HepG2 (cell line): Measurements from ENCODE around the gene CDCA5. TPM values are rescaled to one million over a fixed set of nuclear protein-coding genes. Genes with fewer than 3 reads are reported as not detected.

Source experiments
- ATAC-seq: fragments of 200-7000 bp; cut with Tn5 transposase; 3 replicates; pipeline ENCODE4 v1.9.1; 2020; ENCODE audit warnings: mild to moderate bottlenecking, moderate library complexity
- BruUV-seq: library from RNA; stranded (reverse); fragments of 400-500 nt; replicated peaks from 2 replicates; lab custom pipeline; 2021; lab: Mats Ljungman, UMichigan
- CTCF ChIA-PET: fragments of 300-600 bp; formaldehyde crosslinking; extraction: SDS; loops from one replicate; lab custom pipeline; 2021; ENCODE audit warnings: low total read pairs, inconsistent platforms, low intra/inter-chr PET ratio; lab: Yijun Ruan, JAX
- POLR2A ChIA-PET: fragments of 350-600 bp; sonication (Branson Sonifier 250); formaldehyde crosslinking; loops from one replicate; lab custom pipeline; 2020; ENCODE audit warnings: antibody characterized with exemption, inconsistent platforms; lab: Yijun Ruan, JAX
- DNase-seq: peaks from one replicate; pipeline ENCODE4 v3.0.0-alpha.2; 2015; ENCODE audit warnings: low spot score
- FAIRE-seq: peaks from 3 replicates; lab custom pipeline; 2011; peaks lifted over from hg19 to GRCh38; lab: Jason Lieb, UNC
- H2AFZ ChIP-seq: one replicate; pipeline ENCODE4 v1.6.1; 2011; ENCODE audit warnings: low read length, inconsistent platforms
- H3K27ac ChIP-seq: fragments of 300-600 bp; 3 replicates; pipeline ENCODE4 v1.8.0; 2011; ENCODE audit warnings: mixed run types, mild to moderate bottlenecking, mixed read lengths, low read length, inconsistent platforms; ENCODE audit not compliant: insufficient read depth; ENCODE audit errors: extremely low read length
- H3K27me3 ChIP-seq, 2 experiments: fragments of 200-600 bp in 1 of 2; 2 replicates in 1 of 2; 3 replicates in 1 of 2; pipeline versions ENCODE4 v1.6.0 to v1.8.0; 2011; ENCODE audit warnings: low read length in 2 of 2, mild to moderate bottlenecking in 2 of 2, moderate library complexity in 2 of 2, inconsistent platforms in 1 of 2; ENCODE audit not compliant: insufficient read depth in 2 of 2, control insufficient read depth in 1 of 2
- H3K36me3 ChIP-seq, 2 experiments: fragments of 200-600 bp in 1 of 2; replicated peaks in 1 of 2; 2 replicates in 1 of 2; 3 replicates in 1 of 2; pipeline versions ENCODE4 v1.5.1 to v1.8.0; 2011; ENCODE audit warnings: low read length in 2 of 2, inconsistent platforms in 1 of 2; ENCODE audit not compliant: insufficient read depth in 2 of 2, control insufficient read depth in 1 of 2
- H3K4me1 ChIP-seq: 2 replicates; pipeline ENCODE4 v1.5.1; 2012; ENCODE audit warnings: low read length, inconsistent platforms; ENCODE audit not compliant: insufficient read depth
- H3K4me2 ChIP-seq: 2 replicates; pipeline ENCODE4 v1.6.0; 2011; ENCODE audit warnings: low read depth, low read length, inconsistent platforms
- H3K4me3 ChIP-seq, 3 experiments: fragments of 200-600 bp in 1 of 3; sonication (generic), shearing (Covaris generic) in 1 of 3; replicated peaks in 1 of 3; 2 replicates each; pipeline ENCODE4 v1.5.1; 2011 to 2016; ENCODE audit warnings: low read length in 3 of 3, inconsistent platforms in 2 of 3, low read depth in 2 of 3, mild to moderate bottlenecking in 2 of 3, control low read depth in 1 of 3, mixed read lengths in 1 of 3; ENCODE audit not compliant: insufficient read depth in 1 of 3
- H3K79me2 ChIP-seq: one replicate; pipeline ENCODE4 v1.6.1; 2011; ENCODE audit warnings: low read length, inconsistent platforms; ENCODE audit not compliant: insufficient read depth
- H3K9ac ChIP-seq: 2 replicates; pipeline ENCODE4 v1.6.0; 2011; ENCODE audit warnings: mild to moderate bottlenecking, low read depth, low read length, inconsistent platforms; ENCODE audit not compliant: insufficient read depth
- H3K9me3 ChIP-seq: 2 replicates; pipeline ENCODE4 v1.5.1; 2012; ENCODE audit warnings: mild to moderate bottlenecking, low read length
- H4K20me1 ChIP-seq: 2 replicates; pipeline ENCODE4 v1.6.0; 2011; ENCODE audit warnings: inconsistent platforms, mild to moderate bottlenecking, low read length, moderate library complexity; ENCODE audit not compliant: insufficient read depth
- AGO2 ChIP-seq: fragments of 200-400 bp; formaldehyde crosslinking; optimal IDR thresholded peaks from 2 replicates; pipeline ENCODE3; 2017; ENCODE audit warnings: mild to moderate bottlenecking, low read depth, low read length, moderate library complexity
- CHD2 ChIP-seq: IDR thresholded peaks from 2 replicates; pipeline ENCODE4 v1.6.1; 2011; ENCODE audit warnings: low read depth, low read length, improper control_type of control experiment
- HINFP ChIP-seq: sonication (generic); formaldehyde crosslinking; IDR thresholded peaks from 2 replicates; pipeline ENCODE4 v1.4.0; 2020; ENCODE audit warnings: low read depth, mild to moderate bottlenecking, missing genetic modification reagents
- MED8 ChIP-seq: sonication (generic); formaldehyde crosslinking; IDR thresholded peaks from 2 replicates; pipeline ENCODE4 v1.8.1; 2023; ENCODE audit warnings: mild to moderate bottlenecking, missing genetic modification reagents; ENCODE audit not compliant: insufficient replicate concordance
- RBFOX2 ChIP-seq: fragments of 200-400 bp; formaldehyde crosslinking; IDR thresholded peaks from 2 replicates; pipeline ENCODE4 v1.6.1; 2017; ENCODE audit warnings: low read depth, mild to moderate bottlenecking, low read length
- SOX6 ChIP-seq, 2 experiments: fragments of 450-650 bp in 1 of 2; sonication (generic) in 1 of 2; formaldehyde crosslinking in 1 of 2; IDR thresholded peaks; 2 replicates each; pipeline versions ENCODE4 v1.4.0 to v1.6.1; 2017 to 2020; ENCODE audit warnings: antibody characterized with exemption in 1 of 2, mild to moderate bottlenecking in 1 of 2, missing genetic modification reagents in 1 of 2
- ZKSCAN5 ChIP-seq: sonication (generic); formaldehyde crosslinking; IDR thresholded peaks from 2 replicates; pipeline ENCODE4 v1.5.1; 2020; ENCODE audit warnings: mild to moderate bottlenecking, missing genetic modification reagents
- ZNF569 ChIP-seq: sonication (generic); formaldehyde crosslinking; IDR thresholded peaks from 2 replicates; pipeline ENCODE4 v1.5.0; 2020; ENCODE audit warnings: mild to moderate bottlenecking, missing genetic modification reagents, moderate library complexity, borderline replicate concordance
- whole genome bisulfite sequencing: methylation state at CpG from one replicate; pipeline ENCODE4 v1.1.6; 2017; ENCODE audit warnings: low lambda C conversion rate; 5-methylcytosine and 5-hydroxymethylcytosine counted together
- in situ Hi-C: cut with HindIII; loops from 2 replicates; pipeline ENCODE4 v1.10.0; 2017; ENCODE audit warnings: low pct_unique_long_range_greater_than_20kb; ENCODE audit not compliant: extremely low pct_ligation_motif_present
- intact Hi-C: fragments of 100-400 bp; cut with micrococcal nuclease; formaldehyde crosslinking; loops from one replicate; pipeline ENCODE4 v1.10.0; 2022; ENCODE audit not compliant: unreplicated experiment
- polyA plus RNA-seq, 8 experiments: library from polyadenylated mRNA; depleted of rRNA in 3 of 8; stranded (reverse) in 7 of 8; unstranded in 1 of 8; fragments of >200 nt; fragmentation: Illumina TruSeq in 4 of 8; extraction: Trizol in 4 of 8; gene quantifications; 2 replicates each; pipeline versions ENCODE4 v1.2.1 to v1.2.3, GENCODE V29; 2011 to 2016; ENCODE audit warnings: low read depth in 4 of 8, missing spikeins in 1 of 8, mixed read lengths in 1 of 8; ENCODE audit not compliant: insufficient read depth in 1 of 8
- total RNA-seq, 5 experiments: library from RNA; depleted of rRNA; stranded (reverse); fragments of >200 nt; fragmentation: Illumina TruSeq; extraction: Trizol; gene quantifications; 2 replicates each; pipeline ENCODE4 v1.2.3, GENCODE V29; 2016; ENCODE audit warnings: low read depth in 1 of 5

Gene CDCA5
- total and polyA plus RNA-seq, 2 of the 13 experiments (the other 11 are each of a cell fraction or from before 2014, with no cell fraction given), result 13.5 to 50.6 TPM

- no peak overlapping the region for H3K9ac ChIP-seq
- H3K36me3 ChIP-seq, result peaks cover 8 to 25% of the 10 kb centered on the region in 2 experiments; a peak in 4 of 5 replicates
- in situ Hi-C loops, result no loop called here
- H4K20me1 ChIP-seq, result no peaks in the 10 kb centered on the region
- no peaks in the 10 kb centered on the region for H3K27me3 ChIP-seq
- TF ChIP-seq ZNF569 (CRISPR knock-in tag) (no peak), CHD2 (no peak), ZKSCAN5 (CRISPR knock-in tag) (no peak), MED8 (CRISPR knock-in tag) (no peak), HINFP (no peak), RBFOX2 (peak; percentile 53), AGO2 (peak; percentile 33), SOX6 (IDR thresholded peaks at IDR 0.05) (no peak), SOX6 (CRISPR knock-in tag; IDR thresholded peaks at IDR 0.05) (no peak)
- no peaks in the 10 kb centered on the region for H3K9me3 ChIP-seq
- DNase-seq, result no peak
- no peak overlapping the region for H3K4me2 ChIP-seq
- H3K4me1 ChIP-seq, result peaks cover 12% of the 10 kb centered on the region
- intact Hi-C loops, result no loop called here
- CTCF ChIA-PET, result no interaction called here
- H3K27ac ChIP-seq, result no peak overlapping the region
- WGBS, result 96% methylated on average over 47 of the region's 52 CpGs
- no peak for FAIRE-seq
- H3K4me3 ChIP-seq, result no peak overlapping the region
- POLR2A ChIA-PET, result no interaction called here
- no TSS peak for BruUV-seq
- H3K79me2 ChIP-seq, result peaks cover 4% of the 10 kb centered on the region
- ATAC-seq, result no peak
- H2AFZ ChIP-seq, result no peak overlapping the region
Observed at GRCh38 chr11:65107751-65108468, 24.1 kb upstream of the CDCA5 start.
